Mucosa of stomach (tissue), 1 donor: Measurements from ENCODE around the gene XXYLT1.

Source experiments
- H3K27me3 ChIP-seq: one replicate; pipeline ENCODE4 v1.7.0; 2013; ENCODE audit warnings: mild to moderate bottlenecking, low read length; ENCODE audit not compliant: control insufficient read depth, insufficient read depth
- H3K36me3 ChIP-seq: one replicate; pipeline ENCODE4 v1.7.0; 2013; ENCODE audit warnings: low read length; ENCODE audit not compliant: control insufficient read depth, insufficient read depth
- H3K4me1 ChIP-seq: one replicate; pipeline ENCODE4 v1.7.0; 2013; ENCODE audit warnings: mild to moderate bottlenecking, low read length; ENCODE audit not compliant: control insufficient read depth, insufficient read depth
- H3K4me3 ChIP-seq: one replicate; pipeline ENCODE4 v1.7.0; 2013; ENCODE audit warnings: low read length
- H3K9ac ChIP-seq: one replicate; pipeline ENCODE4 v1.7.0; 2013; ENCODE audit warnings: mild to moderate bottlenecking, low read length, moderate library complexity
- H3K9me3 ChIP-seq: one replicate; pipeline ENCODE4 v1.7.0; 2013; ENCODE audit warnings: mild to moderate bottlenecking, low read length, moderate library complexity; ENCODE audit not compliant: control insufficient read depth
- donor health status: Pancreatic carcinoma.

Gene XXYLT1

GRCh38 chr3:195139876-195140240 lies 131.1 kb downstream of the XXYLT1 start:
- Histone ChIP-seq H3K27me3 (no peaks in the 10 kb centered on the region), H3K4me3 (no peak overlapping the region), H3K4me1 (no peaks in the 10 kb centered on the region), H3K36me3 (no peaks in the 10 kb centered on the region), H3K9ac (no peak overlapping the region), H3K9me3 (no peaks in the 10 kb centered on the region)

- Histone ChIP-seq H3K4me1 (no peaks in the 10 kb centered on the region), H3K9me3 (no peaks in the 10 kb centered on the region), H3K27me3 (no peaks in the 10 kb centered on the region), H3K4me3 (no peak overlapping the region), H3K9ac (no peak overlapping the region), H3K36me3 (no peaks in the 10 kb centered on the region)
Measured at GRCh38 chr3:195139091-195139875, 131.7 kb downstream of the XXYLT1 start.

GRCh38 chr3:195137638-195138588 lies 133.0 kb downstream of the XXYLT1 start:
- no peak overlapping the region for H3K9ac ChIP-seq
- H3K4me3 ChIP-seq = no peak overlapping the region
- H3K4me1 ChIP-seq = no peaks in the 10 kb centered on the region
- H3K36me3 ChIP-seq = no peaks in the 10 kb centered on the region
- no peaks in the 10 kb centered on the region for H3K9me3 ChIP-seq
- no peaks in the 10 kb centered on the region for H3K27me3 ChIP-seq

- Histone ChIP-seq H3K9me3 (no peaks in the 10 kb centered on the region), H3K27me3 (no peaks in the 10 kb centered on the region), H3K4me3 (no peak overlapping the region), H3K9ac (no peak overlapping the region), H3K36me3 (no peaks in the 10 kb centered on the region), H3K4me1 (no peaks in the 10 kb centered on the region)
Measured at GRCh38 chr3:195135917-195136316, 135.0 kb downstream of the XXYLT1 start.

- H3K9me3 ChIP-seq = no peaks in the 10 kb centered on the region
- no peak overlapping the region for H3K9ac ChIP-seq
- H3K27me3 ChIP-seq = no peaks in the 10 kb centered on the region
- H3K4me1 ChIP-seq = no peaks in the 10 kb centered on the region
- no peaks in the 10 kb centered on the region for H3K36me3 ChIP-seq
- no peak overlapping the region for H3K4me3 ChIP-seq
Measured at GRCh38 chr3:195134431-195134830, 136.5 kb downstream of the XXYLT1 start.

GRCh38 chr3:195133462-195133861 lies 137.5 kb downstream of the XXYLT1 start:
- H3K36me3 ChIP-seq = no peaks in the 10 kb centered on the region
- no peak overlapping the region for H3K9ac ChIP-seq
- no peaks in the 10 kb centered on the region for H3K9me3 ChIP-seq
- no peaks in the 10 kb centered on the region for H3K27me3 ChIP-seq
- peaks cover 2% of the 10 kb centered on the region for H3K4me1 ChIP-seq
- no peak overlapping the region for H3K4me3 ChIP-seq

- no peak overlapping the region for H3K9ac ChIP-seq
Measured at GRCh38 chr3:195133013-195133412, 137.9 kb downstream of the XXYLT1 start.

GRCh38 chr3:195131176-195131575 lies 139.8 kb downstream of the XXYLT1 start:
- no peaks in the 10 kb centered on the region for H3K27me3 ChIP-seq
- H3K9ac ChIP-seq = no peak overlapping the region
- H3K4me3 ChIP-seq = no peak overlapping the region
- H3K9me3 ChIP-seq = no peaks in the 10 kb centered on the region
- H3K36me3 ChIP-seq = no peaks in the 10 kb centered on the region
- peaks cover 8% of the 10 kb centered on the region for H3K4me1 ChIP-seq

More at GRCh38 chr3:195133013-195133412, 137.9 kb downstream of the XXYLT1 start:
- H3K27me3 ChIP-seq = no peaks in the 10 kb centered on the region
- no peak overlapping the region for H3K4me3 ChIP-seq
- H3K36me3 ChIP-seq = no peaks in the 10 kb centered on the region
- peaks cover 7% of the 10 kb centered on the region for H3K4me1 ChIP-seq
- no peaks in the 10 kb centered on the region for H3K9me3 ChIP-seq

GRCh38 chr3:195129644-195130492 lies 141.1 kb downstream of the XXYLT1 start:
- H3K4me3 ChIP-seq = no peak overlapping the region
- no peaks in the 10 kb centered on the region for H3K36me3 ChIP-seq
- no peak overlapping the region for H3K9ac ChIP-seq
- H3K9me3 ChIP-seq = no peaks in the 10 kb centered on the region
- H3K4me1 ChIP-seq = peaks cover 13% of the 10 kb centered on the region
- no peaks in the 10 kb centered on the region for H3K27me3 ChIP-seq

GRCh38 chr3:195129072-195129643 lies 141.8 kb downstream of the XXYLT1 start:
- H3K9ac ChIP-seq = no peak overlapping the region
- H3K4me3 ChIP-seq = no peak overlapping the region
- H3K36me3 ChIP-seq = no peaks in the 10 kb centered on the region
- no peaks in the 10 kb centered on the region for H3K27me3 ChIP-seq
- peaks cover 13% of the 10 kb centered on the region for H3K4me1 ChIP-seq
- H3K9me3 ChIP-seq = no peaks in the 10 kb centered on the region

GRCh38 chr3:195128255-195129071 lies 142.5 kb downstream of the XXYLT1 start:
- peaks cover 13% of the 10 kb centered on the region for H3K4me1 ChIP-seq
- no peak overlapping the region for H3K9ac ChIP-seq
- no peak overlapping the region for H3K4me3 ChIP-seq
- H3K36me3 ChIP-seq = no peaks in the 10 kb centered on the region
- no peaks in the 10 kb centered on the region for H3K9me3 ChIP-seq
- H3K27me3 ChIP-seq = no peaks in the 10 kb centered on the region
